Superior temporal gyrus (tissue), 1 donor: ENCODE measurements around the gene ANTKMT.
"Not testable (repeated sequence)": the region's sequence is repeated elsewhere in the genome, so short reads cannot be mapped to it uniquely, and the experiment has no call there.

Experiments used
- DNase-seq: peaks from one replicate; pipeline ENCODE4 v3.0.0-alpha.2; 2016; ENCODE audit errors: extremely low spot score

The ANTKMT gene

GRCh38 chr16:681746-682427, 39.1 kb upstream of the ANTKMT start:
- no peak for DNase-seq

GRCh38 chr16:682493-683395, 38.2 kb upstream of the ANTKMT start:
- no peak for DNase-seq

GRCh38 chr16:683396-684070, 37.4 kb upstream of the ANTKMT start:
- no peak for DNase-seq

- DNase-seq = peak; percentile 97
These were observed 36.7 kb upstream of the ANTKMT start, which contains the start of gene JMJD8 for GRCh38 chr16:684071-684794. JMJD8 (minus strand) TSS chr16:684334; CDS start chr16:684319, 15 bp downstream.

DNA sequence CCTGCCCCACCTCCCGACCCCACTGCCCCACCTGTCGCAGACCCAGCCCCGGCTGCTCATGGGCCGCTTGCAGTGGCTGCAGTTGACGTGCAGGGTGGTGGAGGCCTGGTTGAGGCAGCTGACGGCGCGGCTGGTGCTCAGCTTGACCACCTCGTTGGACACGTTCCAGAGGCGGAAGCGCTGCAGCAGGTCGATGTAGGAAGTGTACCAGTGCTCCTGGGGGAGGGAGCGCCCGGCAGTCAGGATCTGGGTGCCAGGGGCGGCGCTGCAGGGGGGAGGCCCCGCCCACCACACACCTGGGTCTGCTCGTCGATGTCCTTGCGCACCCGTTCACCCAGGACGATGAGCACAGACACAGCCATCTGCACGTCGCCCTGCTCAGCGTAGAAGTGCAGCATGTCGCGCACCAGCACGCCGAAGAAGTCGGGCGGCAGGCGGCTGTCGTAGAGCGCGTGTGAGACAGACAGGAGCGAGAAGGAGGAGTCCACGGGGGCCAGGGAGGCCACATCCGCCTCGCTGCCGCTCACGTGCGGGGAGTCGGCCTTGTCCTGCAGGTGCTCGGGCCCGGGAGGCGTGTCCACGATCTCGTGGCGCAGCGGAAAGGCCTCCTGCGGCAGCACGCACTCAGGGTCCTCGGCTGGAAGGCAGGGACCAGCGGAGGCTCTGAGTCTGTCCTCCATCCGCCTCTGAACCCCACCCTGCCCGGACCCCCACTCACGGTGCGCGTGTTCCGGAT, 35.8 kb upstream of the ANTKMT start:
- no peak for DNase-seq

DNA sequence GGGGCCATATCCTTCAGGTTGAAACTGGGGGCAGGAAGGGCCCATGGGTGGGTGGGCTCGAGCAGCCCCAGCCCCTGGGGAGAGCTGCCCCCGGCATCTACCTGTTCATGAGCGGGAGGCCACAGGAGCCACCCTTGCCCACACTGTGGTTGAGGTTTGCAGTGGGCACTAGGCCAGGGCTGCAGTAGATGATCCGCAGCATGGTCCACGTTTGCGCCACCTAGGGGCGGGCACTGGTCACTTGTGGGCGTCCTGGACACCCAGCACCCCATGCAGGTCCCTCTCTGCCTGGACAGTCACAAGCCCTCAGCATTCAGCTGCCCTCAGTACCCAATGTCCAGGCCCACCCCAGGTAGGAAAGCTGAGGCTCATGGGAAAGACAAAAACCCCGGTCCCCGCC, 35.0 kb upstream of the ANTKMT start:
- no peak for DNase-seq

DNA sequence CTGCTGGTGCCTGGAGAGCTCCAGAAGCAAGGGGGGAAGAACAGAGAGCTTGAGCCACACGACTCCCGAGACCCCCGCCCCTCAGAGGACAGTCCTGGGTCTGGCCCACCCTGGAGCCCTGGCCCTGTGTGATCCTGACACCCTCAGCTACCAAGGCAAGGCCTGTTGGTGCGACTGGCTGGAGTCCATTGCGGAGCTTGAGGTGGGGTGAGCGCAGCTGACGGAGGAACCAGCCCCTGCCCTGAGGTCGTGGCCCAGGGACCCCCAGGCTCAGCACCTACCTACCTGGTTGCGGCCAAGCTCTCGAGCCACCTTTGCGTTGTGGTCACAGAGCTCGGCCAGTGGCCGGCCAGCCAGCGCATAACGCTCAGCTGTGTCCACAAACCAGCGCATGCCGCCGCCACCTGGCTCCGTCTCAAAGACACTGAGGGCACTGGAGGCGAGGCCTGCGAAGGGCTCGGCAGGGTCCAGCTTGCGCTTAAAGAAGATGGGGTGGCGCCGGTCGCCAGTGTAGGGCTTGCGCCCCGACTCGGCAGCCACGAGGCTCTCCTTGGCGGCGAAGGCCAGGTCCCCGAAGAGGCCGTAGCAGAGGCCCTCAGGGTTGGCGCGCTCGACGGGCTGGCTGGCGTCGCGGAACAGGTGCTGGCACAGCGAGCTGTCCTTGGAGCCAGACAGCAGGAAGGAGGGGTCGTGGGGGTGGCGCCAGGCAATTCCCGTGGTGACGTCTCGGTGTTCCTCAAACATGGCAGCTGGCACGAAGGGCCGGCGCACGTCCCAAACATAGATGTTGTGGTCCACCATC, 34.3 kb upstream of the ANTKMT start:
- no peak for DNase-seq

- DNase-seq = no peak
These were observed 33.4 kb upstream of the ANTKMT start for GRCh38 chr16:687499-687898.

DNA sequence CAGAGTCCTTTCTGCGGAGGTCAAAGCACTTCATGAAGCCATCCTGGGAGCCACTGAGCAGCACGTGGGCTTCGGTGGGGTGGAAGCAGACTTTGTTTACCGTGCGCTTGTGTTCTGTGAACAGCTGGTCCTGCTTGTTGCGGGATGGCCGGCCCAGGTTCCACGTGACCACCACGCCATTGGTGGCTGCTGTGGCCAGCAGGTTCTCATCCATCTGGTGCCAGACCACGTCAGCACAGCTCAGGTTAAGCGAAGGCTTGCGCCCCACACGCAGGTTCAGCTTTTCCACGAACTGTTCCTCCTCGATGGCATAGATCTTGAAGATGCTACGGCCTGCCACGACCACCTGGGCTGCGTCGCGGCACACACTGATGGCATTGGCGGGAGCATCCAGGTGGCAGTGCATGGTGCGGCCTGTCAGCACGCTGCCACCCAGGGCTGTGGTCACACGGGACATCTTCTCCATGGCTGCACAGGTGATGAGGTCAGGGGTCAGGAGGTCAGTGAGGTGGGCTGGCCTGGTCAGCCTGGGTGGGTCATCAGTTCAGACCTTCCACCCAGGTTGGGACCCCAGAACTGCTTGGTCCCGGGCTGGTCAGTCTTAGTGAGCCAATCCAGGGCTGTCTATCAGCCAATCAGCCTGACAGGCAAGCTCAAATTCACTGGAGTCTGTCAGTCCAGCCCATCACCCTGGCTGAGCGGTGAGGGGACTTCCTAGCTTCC, 31.6 kb upstream of the ANTKMT start:
- no peak for DNase-seq

DNA sequence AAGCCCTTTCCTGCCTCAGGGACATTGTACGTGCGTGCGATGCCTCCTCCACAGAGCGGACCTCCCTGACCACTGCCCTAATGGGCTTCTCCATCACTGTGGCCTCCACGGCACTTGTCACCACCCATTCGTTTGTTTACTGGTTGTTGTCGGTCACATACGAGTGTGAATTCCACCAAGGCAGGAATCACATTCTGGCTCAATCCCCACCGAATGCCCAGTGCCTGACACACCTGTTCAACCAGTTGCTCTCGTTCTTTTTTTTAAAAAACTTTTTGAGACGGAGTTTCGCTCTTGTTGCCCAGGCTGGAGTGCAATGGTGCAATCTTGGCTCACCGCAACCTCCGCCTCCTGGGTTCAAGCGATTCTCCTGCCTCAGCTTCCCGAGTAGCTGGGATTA, 29.7 kb upstream of the ANTKMT start:
- DNase-seq = not testable (repeated sequence)

DNA sequence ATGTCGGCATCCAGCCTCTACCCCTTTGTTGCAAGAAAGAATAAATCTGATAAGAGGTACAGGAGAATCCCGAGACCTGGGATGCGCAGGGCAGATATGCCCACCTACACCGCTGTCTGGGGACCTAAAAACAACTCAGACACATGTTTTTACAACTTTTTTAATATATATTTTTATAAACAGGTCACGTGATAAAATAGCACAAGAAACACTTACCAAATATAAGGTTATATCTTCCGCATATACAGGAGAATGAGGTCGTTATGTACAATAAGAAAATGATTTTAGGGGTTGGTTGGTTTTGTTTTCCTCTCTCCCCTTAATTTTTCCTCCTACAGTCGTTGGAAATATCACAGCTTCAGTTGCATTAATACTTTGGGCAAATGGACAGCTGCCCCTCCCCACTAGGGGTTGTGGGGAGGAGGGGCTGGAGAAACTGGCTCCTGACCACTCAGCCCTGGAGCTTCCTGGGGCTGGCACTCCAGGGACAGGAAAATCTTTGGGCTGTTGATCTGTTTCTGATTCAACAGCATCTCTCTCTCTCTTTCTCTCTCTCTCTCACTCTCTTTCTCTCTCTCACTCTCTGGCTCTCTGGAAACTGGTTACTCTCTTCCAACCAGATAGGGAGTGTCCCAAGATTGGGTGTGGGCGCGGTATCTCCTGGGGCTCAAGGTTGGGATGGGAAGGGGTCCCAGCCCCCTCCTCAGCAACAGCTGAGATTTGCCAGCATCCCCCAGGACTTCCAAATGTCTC, 28.4 kb upstream of the ANTKMT start:
- no peak for DNase-seq

DNA sequence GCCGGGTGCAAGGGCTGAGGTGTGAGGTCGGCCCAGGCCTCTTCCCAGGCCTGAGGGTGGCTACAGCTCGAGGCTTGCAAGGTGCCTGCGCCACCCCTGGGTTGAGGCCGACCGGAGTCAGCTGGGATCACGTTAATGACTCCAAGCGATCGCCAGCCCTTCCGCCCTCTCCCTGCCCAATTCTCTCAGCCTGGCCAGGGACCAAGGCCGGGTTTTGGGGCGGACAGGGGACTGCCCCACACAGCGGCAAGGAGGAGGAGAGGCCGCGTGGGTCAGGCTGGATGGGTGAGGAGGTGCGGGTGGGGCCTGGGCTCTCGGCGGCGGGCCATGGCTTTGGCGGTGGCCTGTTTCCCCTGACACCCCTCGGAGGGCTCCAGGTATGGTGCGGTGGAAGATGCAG, 27.6 kb upstream of the ANTKMT start:
- no peak for DNase-seq

DNA sequence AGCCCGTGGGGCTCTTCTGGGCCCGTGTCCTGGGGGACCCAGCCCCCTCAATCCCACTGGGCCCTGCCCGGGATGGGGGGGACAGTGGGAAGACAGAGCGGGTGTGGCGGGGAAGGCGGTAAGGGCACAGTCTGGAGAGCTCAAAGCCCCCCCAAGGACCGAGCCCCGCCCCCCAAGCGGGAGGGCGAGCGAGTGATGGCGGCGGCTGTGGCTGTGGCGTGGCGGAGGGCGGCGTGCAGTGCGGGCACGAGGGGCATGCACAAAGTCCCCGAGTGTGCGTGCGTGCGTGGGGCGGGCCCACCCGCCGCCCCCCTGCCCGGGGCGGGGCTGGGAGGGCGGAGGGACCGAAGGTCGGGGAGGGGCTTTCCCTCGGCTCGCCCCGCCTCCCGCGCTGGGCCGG, 27.2 kb upstream of the ANTKMT start:
- no peak for DNase-seq

DNA sequence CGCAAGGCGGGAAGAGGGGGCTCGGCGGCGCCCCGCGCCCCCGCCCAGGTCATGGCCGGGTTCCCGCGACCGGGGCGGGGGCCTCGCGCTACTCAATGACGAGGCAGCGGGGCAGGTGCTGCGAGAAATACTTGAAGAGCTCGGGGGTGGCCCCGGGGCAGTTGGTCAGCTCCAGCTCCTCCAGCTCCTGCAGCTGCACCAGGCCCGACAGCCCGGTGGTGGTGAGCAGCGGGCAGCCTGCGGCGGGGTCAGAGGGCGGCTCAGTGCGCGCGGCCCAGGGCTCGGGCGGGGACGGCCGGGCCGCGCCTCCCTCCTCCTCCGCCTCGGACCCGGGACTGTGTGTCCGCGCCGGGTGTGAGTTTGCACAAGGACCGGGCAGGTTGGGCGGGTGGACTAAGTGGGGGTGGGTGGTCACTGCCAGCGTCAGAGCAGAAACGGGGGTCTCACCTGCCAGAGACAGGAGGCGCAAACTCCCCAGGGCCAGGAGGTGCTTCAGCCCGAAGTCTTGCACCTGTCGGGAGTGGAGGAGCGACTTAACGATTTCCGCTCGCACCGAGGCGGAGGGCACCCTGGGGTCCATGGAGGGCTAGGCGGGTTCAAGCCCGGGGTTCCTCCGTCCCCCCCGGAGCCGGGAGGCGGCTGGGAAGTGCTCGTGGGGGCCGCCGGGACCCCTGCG, 26.6 kb upstream of the ANTKMT start:
- no peak for DNase-seq

DNA sequence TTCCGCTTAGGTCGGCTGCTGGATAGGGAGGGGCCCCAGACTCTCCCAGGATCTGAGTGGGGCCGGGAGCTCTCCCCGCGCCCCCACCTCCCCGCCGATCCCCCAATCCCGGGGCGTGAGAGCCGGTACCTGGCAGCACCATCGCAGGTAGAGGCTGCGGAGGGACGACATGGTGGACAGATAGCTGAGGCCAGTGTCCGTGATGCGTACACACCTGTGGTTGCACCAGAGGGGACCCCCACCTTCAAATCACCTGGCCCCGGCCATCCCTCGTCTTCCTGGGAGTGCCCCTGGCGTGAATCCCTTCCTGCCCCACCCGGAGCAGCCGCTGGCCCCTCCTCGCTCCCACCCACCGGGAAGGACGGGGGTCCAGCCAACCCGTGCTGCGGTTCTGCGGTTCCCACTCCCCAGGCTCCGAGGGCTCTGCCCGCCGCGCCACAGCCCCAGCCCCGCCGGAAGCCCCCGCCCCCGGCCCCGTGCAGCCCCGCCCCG, 26.0 kb upstream of the ANTKMT start:
- no peak for DNase-seq

DNA sequence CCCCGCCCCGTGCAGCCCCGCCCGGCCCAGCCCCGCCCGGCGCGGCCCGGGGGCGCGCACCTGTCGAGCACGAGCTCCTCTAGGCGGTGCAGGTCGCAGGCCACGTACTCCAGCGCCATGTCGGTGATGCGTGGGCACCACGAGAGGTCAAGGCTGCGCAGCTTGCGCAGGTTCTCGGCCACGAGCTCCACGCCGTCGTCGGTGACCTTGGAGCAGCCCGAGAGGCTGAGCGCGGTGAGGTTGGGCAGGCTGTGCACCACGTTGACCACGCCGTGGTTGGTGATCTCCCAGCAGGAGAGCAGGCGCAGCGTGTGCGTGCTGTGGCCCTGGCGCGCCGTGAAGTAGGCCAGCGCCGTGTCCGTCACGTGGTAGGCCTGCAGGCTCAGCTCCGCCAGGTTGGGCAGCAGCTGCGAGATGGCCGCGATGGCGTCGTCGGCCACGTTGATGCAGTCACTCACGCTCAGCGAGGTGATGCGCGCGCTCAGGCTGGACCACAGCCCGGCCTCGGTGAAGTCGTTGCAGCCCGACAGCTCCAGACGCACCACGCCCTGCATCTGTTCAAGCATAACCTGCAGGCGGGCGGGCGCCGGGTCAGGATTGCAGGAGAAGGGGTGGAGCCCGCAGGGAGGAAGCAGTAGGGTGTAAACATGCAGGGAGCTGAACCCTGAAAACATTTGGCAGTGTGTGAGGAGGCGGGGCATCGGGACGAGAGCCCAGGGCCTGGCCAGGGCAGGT, 25.4 kb upstream of the ANTKMT start:
- DNase-seq = no peak

GRCh38 chr16:698911-699671, 21.9 kb upstream of the ANTKMT start:
- DNase-seq = no peak
